Tibial nerve (tissue), 3 donors: ENCODE results near the gene MS4A6E.

Experiments
- CTCF ChIP-seq, 5 experiments: fragments of 200-600 bp in 3 of 5; fragments of 450-650 bp in 2 of 5; sonication (generic) in 3 of 5; IDR thresholded peaks; one replicate each; pipeline ENCODE4 v1.5.1; 2016 to 2019; ENCODE audit warnings: antibody characterized with exemption in 5 of 5, mild to moderate bottlenecking in 3 of 5, moderate library complexity in 2 of 5
- POLR2A ChIP-seq, 2 donors: fragments of 450-650 bp; IDR thresholded peaks; one replicate each; pipeline ENCODE4 v1.6.1; 2017; ENCODE audit warnings: antibody characterized with exemption in 2 of 2, mild to moderate bottlenecking in 2 of 2, moderate library complexity in 2 of 2

DNA sequence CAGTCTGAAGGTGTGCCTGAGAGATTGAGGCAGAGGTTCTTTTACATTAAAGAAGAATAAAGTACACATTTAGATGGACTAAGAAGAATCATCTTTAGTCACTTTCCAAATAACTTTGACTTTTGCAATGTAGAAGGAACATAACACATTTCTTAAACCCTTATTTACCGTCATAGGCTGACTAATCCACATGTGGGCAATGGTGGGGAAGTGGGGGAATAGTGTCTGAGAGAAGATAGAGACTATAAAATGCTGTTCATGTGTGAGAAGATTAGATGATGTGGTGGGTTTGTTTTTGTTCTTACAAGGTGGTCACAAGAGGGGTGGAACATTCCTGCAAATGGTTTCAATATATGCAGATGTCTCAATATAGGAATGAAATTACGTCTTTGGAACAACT lies 44.8 kb upstream of the MS4A6E start:
- TF ChIP-seq POLR2A (IDR thresholded peaks at IDR 0.05) (no peak), CTCF (IDR thresholded peaks at IDR 0.05) (no peak)
